Upper lobe of left lung (tissue), 4 donors: ENCODE results near the gene MYO1H.

Source experiments
- EP300 ChIP-seq, 4 donors: sonication (generic); formaldehyde crosslinking; IDR thresholded peaks; one replicate each; pipeline ENCODE4 v1.5.1; 2017; ENCODE audit warnings: antibody characterized with exemption in 4 of 4, control low read depth in 2 of 4
- TF ChIP-seq, protein P1 (sequence below), 6 experiments: fragments of 450-650 bp in 4 of 6; fragments of 200-600 bp in 2 of 6; sonication (generic) in 2 of 6; IDR thresholded peaks; one replicate each; pipeline ENCODE4 v1.5.1; 2016 to 2019; ENCODE audit warnings: antibody characterized with exemption in 6 of 6

DNA sequence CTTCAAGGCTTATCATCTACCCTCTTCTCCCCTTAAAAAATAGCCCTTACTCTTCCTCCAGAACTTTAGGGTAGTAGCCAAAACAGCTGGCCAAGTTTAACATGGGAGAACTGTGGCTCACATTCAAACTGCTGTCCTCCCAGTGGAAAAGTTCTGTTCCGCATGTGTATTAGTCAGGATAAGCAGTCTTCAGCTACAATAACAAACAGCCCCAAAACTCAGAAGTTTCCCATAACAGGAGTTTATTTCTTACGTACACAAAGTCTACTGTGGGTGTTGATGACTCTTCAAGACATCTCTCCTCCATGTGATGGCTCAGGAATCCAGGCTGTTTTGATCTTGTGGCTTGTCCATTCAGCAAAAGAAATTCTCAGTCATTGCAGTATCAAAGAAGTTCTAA, 35.5 kb downstream of the MYO1H start:
- TF ChIP-seq, protein P1, sequence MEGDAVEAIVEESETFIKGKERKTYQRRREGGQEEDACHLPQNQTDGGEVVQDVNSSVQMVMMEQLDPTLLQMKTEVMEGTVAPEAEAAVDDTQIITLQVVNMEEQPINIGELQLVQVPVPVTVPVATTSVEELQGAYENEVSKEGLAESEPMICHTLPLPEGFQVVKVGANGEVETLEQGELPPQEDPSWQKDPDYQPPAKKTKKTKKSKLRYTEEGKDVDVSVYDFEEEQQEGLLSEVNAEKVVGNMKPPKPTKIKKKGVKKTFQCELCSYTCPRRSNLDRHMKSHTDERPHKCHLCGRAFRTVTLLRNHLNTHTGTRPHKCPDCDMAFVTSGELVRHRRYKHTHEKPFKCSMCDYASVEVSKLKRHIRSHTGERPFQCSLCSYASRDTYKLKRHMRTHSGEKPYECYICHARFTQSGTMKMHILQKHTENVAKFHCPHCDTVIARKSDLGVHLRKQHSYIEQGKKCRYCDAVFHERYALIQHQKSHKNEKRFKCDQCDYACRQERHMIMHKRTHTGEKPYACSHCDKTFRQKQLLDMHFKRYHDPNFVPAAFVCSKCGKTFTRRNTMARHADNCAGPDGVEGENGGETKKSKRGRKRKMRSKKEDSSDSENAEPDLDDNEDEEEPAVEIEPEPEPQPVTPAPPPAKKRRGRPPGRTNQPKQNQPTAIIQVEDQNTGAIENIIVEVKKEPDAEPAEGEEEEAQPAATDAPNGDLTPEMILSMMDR (IDR thresholded peaks at IDR 0.05), result no peak
- TF ChIP-seq EP300 (IDR thresholded peaks at IDR 0.05), result no peak
